NCI-H146 treated with DMSO at 0.1 percent for 48 hours (cell line): Measurements from ENCODE around the gene ITSN1.
"Not testable (repeated sequence)": the region's sequence is repeated elsewhere in the genome, so short reads cannot be mapped to it uniquely, and the experiment has no call there.

ENCODE experiments used
- DNase-seq: peaks from one replicate; lab custom pipeline; 2025; ENCODE audit not compliant: unreplicated experiment; lab: John Stamatoyannopoulos, UW

The ITSN1 gene

DNA sequence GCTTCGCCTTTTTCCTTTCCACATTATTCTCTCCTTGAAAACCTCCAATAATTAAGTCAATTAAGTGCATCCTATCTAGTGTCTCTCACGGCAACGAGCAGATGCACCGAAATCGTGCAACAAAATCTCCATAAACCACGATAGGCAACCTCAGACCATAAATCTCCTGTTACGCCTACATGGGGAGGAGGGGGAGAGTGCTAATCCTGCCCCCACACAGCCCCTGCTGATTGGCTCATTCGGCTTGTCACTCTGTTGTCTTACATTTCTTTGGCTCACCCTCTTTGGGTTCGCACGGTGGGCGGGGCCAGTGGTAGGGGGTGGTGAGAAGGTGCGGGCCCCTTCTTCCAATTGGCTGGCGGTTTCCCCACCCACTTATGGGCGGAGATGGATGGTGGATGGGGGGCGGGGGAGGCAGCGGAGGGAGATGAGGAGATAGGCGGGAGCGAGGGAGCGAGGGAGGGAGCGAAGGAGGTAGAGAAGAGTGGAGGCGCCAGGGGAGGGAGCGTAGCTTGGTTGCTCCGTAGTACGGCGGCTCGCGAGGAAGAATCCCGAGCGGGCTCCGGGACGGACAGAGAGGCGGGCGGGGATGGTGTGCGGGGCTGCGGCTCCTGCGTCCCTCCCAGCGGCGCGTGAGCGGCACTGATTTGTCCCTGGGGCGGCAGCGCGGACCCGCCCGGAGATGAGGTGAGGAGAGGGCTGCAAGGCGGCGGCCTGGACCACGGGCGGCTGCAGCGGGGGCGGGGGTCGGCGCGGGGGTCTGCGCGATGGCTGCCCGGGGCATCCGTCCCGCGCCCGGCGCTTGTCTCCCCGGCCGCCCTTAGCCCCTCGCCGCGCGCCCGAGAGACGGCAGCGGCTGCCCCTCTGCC lies at the start of gene ITSN1:
Gene ITSN1, plus strand, starts transcription at position 475 of the 869 bp plus-strand sequence. CDS start 76,328 bp downstream, outside the sequence.
- DNase-seq = peak; percentile 94

DNA sequence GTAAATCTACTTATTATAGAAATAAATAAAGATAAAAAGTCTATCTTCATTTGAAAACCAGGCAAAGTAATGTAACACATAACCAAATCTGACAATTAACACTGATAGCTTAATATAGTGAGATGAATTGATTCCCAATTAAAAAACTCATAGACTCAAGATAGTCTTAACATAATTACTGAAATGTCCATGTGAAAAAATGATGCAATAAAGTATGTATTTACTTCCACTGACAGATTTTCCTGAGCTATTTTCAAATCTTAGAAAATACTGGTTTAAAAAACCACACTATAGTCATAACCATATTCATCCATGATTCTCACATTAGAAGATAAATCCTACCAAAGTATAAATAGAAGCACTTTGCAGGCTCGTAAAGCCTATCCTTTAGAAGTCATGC lies 44.2 kb upstream of the ITSN1 start:
- no peak for DNase-seq

DNA sequence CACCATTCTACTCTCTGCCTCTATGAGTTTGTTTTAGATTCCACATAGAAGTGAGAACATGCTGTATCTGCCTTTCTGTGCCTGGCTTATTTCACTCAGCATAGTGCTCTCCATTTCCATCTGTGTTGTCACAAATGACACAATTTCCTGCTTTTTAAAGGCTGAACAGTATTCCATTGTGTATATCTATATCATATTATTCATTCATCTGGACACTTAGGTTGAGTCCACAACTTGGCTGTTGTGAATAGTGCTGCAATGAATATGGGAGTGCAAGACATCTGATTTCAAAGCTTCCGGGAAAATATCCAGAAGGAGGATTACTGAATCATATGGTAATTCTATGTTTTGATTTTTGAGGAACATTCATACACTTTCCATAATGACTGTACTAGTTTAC lies 33.7 kb upstream of the ITSN1 start:
- no peak for DNase-seq

GRCh38 chr21:33611006-33611744 lies 31.1 kb upstream of the ITSN1 start:
- DNase-seq = no peak

- not testable (repeated sequence) for DNase-seq
Measured at GRCh38 chr21:33617565-33617964, 24.7 kb upstream of the ITSN1 start.

DNA sequence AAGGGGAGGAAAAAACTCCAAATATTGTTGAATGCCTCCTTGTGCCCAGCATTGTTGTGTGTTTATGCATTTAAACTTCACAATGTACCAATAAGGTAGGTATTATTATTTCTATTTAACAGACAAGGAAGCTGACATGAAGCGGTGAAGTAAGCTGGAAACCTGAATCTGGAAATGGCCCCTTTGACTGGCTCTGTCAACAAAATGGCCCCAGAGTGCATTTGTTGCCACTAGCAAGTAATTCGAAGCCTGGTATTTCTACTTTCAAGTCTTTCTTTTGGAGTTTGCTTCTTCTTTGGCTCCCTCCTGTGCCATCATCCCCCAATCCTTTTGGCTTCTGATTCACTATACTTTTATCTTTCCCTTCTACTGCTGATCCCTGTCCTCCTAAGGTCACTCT lies 23.9 kb upstream of the ITSN1 start:
- no peak for DNase-seq

DNA sequence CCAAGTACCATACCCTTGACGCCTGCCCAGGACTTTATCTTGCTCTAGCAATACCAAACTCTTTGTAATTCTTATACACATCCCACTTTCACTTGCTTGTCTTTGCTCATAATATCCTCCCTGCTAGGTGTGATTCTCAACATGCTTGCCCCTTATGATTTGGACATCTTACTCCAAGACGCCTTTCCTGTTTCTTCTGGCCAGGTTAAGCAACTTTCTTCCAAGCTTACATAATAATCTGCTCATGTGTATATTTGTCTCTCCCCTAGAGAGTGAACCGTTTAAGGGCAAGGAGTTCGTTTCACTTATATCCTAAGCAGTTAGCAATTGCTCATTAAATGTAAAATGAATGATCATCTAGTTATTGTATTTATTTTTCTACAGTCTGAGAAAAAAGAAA lies 22.6 kb upstream of the ITSN1 start:
- DNase-seq = no peak

GRCh38 chr21:33622253-33622652 lies 20.0 kb upstream of the ITSN1 start:
- no peak for DNase-seq

DNA sequence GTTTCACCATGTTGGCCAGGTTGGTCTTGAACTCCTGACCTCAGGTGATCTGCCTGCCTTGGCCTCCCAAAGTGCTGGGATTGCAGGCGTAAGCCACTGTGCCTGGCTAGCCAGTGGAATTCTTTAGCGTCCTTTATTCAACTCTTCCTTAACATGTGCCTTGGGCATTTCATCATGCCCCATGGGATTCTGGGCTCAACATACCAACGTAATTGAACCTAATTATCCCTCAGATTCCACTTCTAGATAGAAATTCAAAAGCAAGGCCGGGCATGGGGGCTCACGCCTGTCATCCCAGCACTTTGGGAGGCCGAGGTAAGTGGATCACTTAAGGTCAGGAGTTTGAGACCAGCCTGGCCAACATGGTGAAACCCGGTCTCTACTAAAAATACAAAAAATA lies 16.1 kb upstream of the ITSN1 start:
- not testable (repeated sequence) for DNase-seq

DNA sequence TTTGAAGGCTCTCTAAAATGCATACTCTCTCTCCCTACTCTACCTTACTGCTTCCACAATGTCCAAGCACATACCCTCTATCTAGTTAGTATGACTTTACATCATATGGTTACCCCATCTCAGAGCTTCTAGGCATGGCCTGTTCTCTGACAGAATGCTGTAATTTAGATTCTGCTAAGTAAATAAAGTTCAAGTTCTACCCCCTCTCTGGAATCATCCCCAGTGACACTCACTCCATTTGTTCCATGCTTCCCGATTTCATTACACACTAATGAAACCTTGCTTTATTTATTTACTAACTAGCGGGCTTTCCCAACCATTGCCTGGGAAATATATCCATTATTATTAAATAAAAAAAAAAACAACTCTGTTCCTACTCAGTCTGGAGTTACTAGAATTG lies 8.0 kb upstream of the ITSN1 start:
- no peak for DNase-seq

DNA sequence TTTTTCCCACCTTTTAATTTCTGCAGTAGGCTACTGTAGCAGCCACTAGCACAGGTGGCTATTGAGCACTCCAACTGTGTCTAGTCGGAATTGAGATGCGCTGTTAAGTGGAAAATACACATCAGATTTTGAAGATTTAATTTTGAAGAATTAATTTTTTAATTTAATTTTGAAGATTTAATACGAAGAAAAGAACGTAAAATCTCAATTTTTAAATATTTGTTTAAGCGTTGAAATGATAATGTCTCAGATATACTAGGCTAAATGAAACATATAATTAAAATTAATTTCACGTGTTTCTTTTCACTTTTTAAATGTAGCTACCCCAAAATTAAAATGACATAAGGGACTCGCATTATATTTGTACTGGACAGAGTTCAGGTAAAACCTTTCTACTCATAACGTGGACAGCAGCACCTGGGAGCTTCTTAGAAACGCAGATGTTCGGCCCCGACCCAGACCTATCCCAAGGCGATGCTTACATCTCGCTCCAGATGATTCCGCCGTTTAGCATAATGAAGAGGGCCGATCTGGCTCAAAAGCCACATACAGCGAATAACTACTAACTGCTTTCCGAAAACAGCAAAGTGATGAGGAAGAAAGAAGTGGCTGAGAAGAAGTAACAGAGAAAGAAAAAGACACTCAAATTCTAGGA lies 1.5 kb upstream of the ITSN1 start:
- DNase-seq = peak; percentile 47

- DNase-seq = peak; percentile 94
Measured at GRCh38 chr21:33641352-33642026, 812 bp upstream of the ITSN1 start, which contains the start of gene CRYZL1. Gene CRYZL1 (minus strand): TSS chr21:33641741. CDS start chr21:33631551, 10,190 bp downstream.

DNA sequence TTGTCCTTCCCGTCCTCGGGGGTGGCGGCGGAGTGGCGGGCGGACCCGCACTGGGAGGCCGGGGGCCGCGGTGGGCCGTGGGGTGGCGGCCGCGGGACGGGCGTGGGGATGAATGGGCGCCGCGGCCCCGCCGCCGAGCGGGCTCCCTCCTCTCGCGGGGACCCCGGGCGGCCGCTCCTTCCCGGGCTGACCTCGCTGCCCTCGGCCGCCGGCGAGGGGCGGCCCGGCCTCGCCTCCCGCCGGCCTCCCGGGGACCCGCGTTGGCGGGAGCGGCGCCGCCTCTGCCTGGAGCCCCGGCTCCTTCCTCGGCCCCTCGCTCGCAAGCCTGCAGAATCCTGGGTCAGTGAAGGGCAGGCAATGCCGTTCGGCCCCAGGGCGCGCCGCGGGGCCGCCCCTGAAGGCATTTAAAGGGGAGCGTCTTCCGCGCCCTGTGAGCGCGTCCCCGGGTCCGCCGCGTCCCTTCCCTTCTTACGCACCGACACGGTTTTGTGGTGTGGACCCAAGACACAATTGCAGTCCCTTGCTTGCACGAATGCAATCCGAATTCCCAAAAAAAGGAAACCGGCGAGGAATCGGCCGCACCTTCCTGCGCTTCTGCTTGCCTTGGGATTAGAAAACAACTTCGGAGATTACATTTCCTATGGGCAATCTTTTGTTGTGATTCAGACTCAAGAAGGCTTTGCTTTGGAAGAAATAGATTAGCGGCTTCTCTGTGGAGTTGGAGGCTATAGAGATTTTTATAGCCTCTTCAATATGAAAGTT lies 776 bp downstream of the ITSN1 start:
- DNase-seq = no peak

GRCh38 chr21:33643658-33644311 lies 1.5 kb downstream of the ITSN1 start:
- DNase-seq = no peak

DNA sequence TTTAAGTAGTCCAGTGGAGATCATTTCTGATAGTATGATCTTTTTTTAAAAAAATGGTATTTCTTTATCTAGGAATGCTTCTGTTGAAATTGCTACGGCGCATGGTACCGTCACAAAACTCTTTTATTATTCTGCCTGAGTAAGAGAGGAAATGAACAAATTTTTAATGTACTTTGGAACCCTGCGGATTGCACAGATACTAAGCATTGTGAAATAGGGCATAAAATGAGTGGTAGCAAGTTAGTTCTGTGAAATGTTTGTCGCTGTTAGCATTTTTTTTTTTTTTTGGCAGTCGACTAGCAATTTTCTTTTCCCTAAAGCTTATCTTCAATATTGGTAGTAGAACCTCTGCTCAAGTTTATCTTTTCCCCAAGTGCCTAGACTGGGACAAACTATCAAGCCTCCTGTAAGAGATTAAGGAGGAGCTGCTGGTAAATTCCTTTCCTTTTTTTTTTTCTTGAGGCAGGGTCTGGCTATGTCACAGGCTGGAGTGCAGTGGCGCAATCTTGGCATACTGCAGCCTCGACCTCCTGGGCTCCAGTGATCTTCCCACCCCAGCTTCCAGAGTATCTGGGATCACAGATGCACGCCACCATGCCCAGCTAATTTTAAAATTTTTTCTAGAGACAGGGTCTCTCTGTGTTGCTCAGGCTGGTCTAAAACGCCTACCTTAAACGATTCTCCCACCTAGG lies 2.2 kb downstream of the ITSN1 start:
- no peak for DNase-seq

GRCh38 chr21:33645730-33646129 lies 3.4 kb downstream of the ITSN1 start:
- no peak for DNase-seq

GRCh38 chr21:33647587-33647986 lies 5.3 kb downstream of the ITSN1 start:
- DNase-seq = no peak

GRCh38 chr21:33648555-33648954 lies 6.3 kb downstream of the ITSN1 start:
- no peak for DNase-seq

GRCh38 chr21:33650230-33650629 lies 7.9 kb downstream of the ITSN1 start:
- peak; percentile 8 for DNase-seq
